GM12865 (cell line): Measurements from ENCODE around the gene TMC5.
"Not testable (repeated sequence)": the region's sequence is repeated elsewhere in the genome, so short reads cannot be mapped to it uniquely, and the experiment has no call there.

Experiments used
- DNase-seq: peaks from one replicate; pipeline ENCODE4 v3.0.0; 2010; ENCODE audit warnings: low read depth
- H3K4me3 ChIP-seq: 2 replicates; pipeline ENCODE4 v1.5.1; 2011; ENCODE audit warnings: mild to moderate bottlenecking, low read depth, low read length, control low read depth
- TF ChIP-seq, protein P1 (sequence below): IDR thresholded peaks from 2 replicates; pipeline ENCODE4 v1.5.1; 2011; ENCODE audit warnings: low read length, control low read depth, low read depth, inconsistent platforms; ENCODE audit not compliant: insufficient read depth; ENCODE audit errors: missing control alignments

The TMC5 gene

GRCh38 chr16:19527161-19527560 is 109.5 kb downstream of the TMC5 start:
- TF ChIP-seq, protein P1, sequence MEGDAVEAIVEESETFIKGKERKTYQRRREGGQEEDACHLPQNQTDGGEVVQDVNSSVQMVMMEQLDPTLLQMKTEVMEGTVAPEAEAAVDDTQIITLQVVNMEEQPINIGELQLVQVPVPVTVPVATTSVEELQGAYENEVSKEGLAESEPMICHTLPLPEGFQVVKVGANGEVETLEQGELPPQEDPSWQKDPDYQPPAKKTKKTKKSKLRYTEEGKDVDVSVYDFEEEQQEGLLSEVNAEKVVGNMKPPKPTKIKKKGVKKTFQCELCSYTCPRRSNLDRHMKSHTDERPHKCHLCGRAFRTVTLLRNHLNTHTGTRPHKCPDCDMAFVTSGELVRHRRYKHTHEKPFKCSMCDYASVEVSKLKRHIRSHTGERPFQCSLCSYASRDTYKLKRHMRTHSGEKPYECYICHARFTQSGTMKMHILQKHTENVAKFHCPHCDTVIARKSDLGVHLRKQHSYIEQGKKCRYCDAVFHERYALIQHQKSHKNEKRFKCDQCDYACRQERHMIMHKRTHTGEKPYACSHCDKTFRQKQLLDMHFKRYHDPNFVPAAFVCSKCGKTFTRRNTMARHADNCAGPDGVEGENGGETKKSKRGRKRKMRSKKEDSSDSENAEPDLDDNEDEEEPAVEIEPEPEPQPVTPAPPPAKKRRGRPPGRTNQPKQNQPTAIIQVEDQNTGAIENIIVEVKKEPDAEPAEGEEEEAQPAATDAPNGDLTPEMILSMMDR: no peak
- DNase-seq: no peak
- H3K4me3 ChIP-seq: no peak overlapping the region

GRCh38 chr16:19528666-19529065 is 111.0 kb downstream of the TMC5 start:
- DNase-seq: no peak
- H3K4me3 ChIP-seq: no peak overlapping the region
- TF ChIP-seq, protein P1: no peak

DNA sequence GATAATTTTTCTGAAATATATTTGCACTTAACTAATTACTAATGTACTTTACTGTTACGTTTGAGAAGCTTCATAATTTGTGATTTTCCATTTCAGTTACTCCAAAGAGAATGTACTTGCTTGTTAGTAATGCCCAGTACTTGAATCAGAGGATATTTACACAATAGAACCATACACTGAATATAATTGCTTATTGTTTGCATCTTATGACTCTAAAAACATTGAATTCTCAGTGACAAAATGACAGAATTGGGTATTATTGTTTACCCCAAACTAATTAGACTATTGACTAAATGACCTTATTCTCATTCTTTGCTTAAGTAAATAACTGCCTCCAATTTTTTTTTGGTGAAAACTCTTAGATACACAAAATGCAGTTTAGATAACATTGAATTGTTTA is 114.9 kb downstream of the TMC5 start:
- DNase-seq: no peak
- H3K4me3 ChIP-seq: no peak overlapping the region
- TF ChIP-seq, protein P1: no peak

DNA sequence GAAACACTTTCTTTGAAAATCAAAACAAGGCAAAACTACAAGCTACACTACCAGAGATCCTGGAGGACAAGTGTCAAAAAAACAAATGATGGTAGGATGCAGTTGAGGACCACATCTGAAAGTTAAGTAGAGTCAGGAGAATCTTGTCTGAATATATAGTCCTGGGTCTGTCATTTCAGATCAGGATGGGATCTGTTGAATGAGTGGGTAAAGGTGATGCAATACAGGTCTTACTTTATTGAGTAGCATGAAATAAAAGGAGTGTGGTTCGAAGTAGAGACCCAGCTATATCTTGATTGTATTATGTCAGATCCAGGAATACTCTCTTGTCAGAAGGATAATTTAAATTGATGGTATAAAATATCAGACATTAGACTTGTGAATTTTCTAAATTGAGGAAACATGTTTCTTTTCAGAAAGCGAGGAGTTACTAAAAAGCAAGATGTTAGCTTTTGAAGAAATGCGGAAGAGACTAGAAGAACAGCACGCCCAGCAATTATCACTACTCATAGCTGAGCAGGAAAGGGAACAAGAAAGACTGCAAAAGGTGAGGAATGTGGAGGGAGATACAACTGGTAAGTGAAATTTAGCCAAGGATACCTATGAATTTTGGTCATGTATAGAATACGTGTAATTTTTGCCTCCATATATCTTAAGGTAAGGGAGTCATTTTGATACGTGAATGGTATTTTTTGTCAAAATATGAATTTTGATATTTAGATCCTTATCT is 122.7 kb downstream of the TMC5 start:
- TF ChIP-seq, protein P1: no peak
- DNase-seq: no peak
- H3K4me3 ChIP-seq: no peak overlapping the region

DNA sequence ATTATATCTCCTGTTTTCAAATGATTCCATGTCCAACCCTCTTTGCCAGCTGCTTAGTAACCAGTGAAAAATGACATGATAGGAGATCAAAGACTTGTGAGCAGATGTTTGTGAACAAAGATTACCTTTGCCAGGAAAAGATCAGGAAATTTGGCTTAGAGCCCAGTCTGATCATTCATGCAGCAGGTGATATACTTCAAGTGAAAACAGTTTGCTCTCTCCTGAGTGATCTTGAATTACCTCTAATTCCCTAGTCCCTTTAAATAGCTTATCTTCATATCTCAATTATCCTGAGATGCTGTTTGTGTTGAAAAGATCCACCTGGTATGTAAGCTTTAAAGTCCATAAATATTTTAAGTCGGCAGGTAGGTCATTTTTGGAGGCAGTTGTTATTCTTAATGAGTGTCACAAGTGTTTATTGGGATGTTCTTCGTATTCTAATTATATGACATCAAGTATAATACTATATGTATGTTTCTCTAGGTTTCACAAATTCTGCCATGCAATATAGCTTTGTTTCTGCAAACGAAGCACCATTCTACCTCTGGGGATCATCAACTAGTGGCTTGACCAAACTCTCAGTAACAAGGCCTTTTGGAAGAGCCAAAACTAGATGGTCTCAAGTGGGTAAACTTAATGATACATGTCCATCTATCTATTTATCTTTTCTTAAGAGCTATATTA is 124.6 kb downstream of the TMC5 start:
- no peak overlapping the region for H3K4me3 ChIP-seq
- DNase-seq: no peak
- TF ChIP-seq, protein P1: no peak

DNA sequence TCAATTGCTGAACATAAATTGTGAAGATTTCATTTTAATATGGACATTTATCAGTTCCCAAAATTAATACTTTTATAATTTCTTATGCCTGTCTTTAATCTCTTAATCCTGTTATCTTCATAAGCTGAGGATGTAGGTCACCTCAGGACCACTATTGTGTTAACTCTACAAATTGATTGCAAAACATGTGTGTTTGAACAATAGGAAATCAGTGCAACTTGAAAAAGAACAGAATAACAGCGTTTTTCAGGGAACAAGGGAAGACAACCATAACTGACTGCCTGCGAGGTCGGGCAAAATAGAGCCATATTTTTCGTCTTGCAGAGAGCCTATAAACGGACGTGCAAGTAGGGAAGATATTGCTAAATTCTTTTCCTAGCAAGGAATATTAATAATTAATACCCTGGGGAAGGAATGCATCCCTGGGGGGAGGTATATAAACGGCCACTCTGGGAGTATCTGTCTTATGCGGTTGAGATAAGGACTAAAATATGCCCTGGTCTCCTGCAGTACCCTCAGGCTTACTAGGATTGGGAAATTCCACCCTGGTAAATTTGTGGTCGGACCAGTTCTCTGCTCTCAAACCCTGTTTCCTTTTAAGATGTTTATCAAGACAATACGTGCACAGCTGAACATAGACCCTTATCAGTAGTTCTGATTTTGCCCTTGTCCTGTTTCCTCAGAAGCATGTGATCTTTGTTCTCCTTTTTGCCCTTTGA is 125.8 kb downstream of the TMC5 start:
- not testable (repeated sequence) for DNase-seq, H3K4me3 ChIP-seq

DNA sequence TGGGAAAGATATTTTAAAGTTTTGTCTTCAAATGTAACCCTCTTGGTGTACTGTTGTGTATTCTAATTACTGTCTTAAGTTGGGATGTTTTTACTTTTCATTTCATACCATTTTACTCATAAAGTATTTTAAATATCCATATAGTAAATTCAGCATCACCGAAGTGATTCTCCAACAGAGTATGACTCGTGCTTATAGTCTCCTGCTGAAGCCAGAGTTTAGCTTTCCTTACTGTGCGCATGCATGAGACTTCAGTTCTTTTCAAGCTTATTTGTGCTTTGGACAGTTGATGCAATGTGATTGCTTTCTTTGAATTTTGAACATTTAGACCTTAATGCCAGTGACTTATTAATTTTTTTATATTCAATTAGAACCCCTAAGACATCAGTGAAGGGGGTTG is 130.5 kb downstream of the TMC5 start:
- DNase-seq: no peak
- no peak overlapping the region for H3K4me3 ChIP-seq
- TF ChIP-seq, protein P1: no peak
